HG02885 (cell line): Measurements from ENCODE around the gene PCIF1.
"Not testable (repeated sequence)": the region's sequence is repeated elsewhere in the genome, so short reads cannot be mapped to it uniquely, and the experiment has no call there.

Experiments used
- ATAC-seq: cut with Tn5 transposase; IDR thresholded peaks from one replicate; pipeline ENCODE4 v1.9.1; 2021; ENCODE audit warnings: mild to moderate bottlenecking; ENCODE audit not compliant: unreplicated experiment, poor library complexity

Gene PCIF1

GRCh38 chr20:45944965-45945677, 10.6 kb downstream of the PCIF1 start:
- no peak for ATAC-seq

- ATAC-seq, result no peak
Measured at GRCh38 chr20:45945678-45946148, 11.2 kb downstream of the PCIF1 start.

GRCh38 chr20:45946149-45946970, 11.9 kb downstream of the PCIF1 start:
- no peak for ATAC-seq

GRCh38 chr20:45947110-45947866, 12.8 kb downstream of the PCIF1 start:
- no peak for ATAC-seq

- no peak for ATAC-seq
Measured at GRCh38 chr20:45948261-45948733, 13.8 kb downstream of the PCIF1 start.

- no peak for ATAC-seq
Measured at GRCh38 chr20:45948742-45949541, 14.5 kb downstream of the PCIF1 start.

- ATAC-seq, result no peak
Measured at GRCh38 chr20:45949542-45950329, 15.3 kb downstream of the PCIF1 start.

- no peak for ATAC-seq
Measured at GRCh38 chr20:45950330-45950646, 15.8 kb downstream of the PCIF1 start.

- ATAC-seq, result no peak
Measured at GRCh38 chr20:45951925-45952834, 17.7 kb downstream of the PCIF1 start.

GRCh38 chr20:45952861-45953260, 18.4 kb downstream of the PCIF1 start:
- ATAC-seq, result no peak

- ATAC-seq, result no peak
Measured at GRCh38 chr20:45953672-45954071, 19.2 kb downstream of the PCIF1 start.

- ATAC-seq, result not testable (repeated sequence)
Measured at GRCh38 chr20:45956326-45956725, 21.8 kb downstream of the PCIF1 start.

- ATAC-seq, result no peak
Measured at GRCh38 chr20:45957021-45957941, 22.8 kb downstream of the PCIF1 start.

GRCh38 chr20:45958593-45958992, 24.1 kb downstream of the PCIF1 start:
- no peak for ATAC-seq

- no peak for ATAC-seq
Measured at GRCh38 chr20:45959126-45959525, 24.6 kb downstream of the PCIF1 start.

GRCh38 chr20:45959956-45960630, 25.6 kb downstream of the PCIF1 start:
- no peak for ATAC-seq
